ENCODE results near the gene NPBWR2.

Gene NPBWR2

DNA sequence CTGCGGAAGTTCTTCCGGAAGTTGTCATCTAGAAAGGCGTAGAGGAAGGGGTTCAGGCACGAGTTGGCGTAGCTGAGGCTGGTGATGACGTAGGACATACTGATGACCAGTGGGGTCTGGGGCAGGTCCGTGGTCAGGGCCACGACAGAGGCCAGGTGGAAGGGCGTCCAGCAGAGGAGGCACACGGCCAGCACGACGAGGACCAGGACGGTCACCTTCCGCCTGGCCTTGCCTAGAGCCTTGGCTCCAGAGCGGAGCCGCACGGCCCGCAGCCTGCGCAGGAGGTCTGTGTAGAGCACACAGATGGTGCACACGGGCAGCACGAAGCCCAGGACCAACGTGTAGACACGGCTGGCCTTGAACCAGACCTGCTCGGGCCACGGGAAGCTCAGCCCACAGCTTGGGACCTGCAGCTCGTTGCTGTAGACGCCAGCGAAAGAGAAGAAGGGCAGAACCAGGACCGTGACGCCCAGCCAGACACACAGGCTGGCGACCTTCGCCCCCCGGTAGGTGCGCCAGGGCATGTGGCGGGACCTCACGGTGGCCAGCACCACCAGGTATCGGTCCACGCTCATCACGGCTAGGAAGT, 1.4 kb downstream of the NPBWR2 start:
- in situ Hi-C loops (cut with MboI; ENCODE audit: low sequenced_read_pairs), result no loop called here

DNA sequence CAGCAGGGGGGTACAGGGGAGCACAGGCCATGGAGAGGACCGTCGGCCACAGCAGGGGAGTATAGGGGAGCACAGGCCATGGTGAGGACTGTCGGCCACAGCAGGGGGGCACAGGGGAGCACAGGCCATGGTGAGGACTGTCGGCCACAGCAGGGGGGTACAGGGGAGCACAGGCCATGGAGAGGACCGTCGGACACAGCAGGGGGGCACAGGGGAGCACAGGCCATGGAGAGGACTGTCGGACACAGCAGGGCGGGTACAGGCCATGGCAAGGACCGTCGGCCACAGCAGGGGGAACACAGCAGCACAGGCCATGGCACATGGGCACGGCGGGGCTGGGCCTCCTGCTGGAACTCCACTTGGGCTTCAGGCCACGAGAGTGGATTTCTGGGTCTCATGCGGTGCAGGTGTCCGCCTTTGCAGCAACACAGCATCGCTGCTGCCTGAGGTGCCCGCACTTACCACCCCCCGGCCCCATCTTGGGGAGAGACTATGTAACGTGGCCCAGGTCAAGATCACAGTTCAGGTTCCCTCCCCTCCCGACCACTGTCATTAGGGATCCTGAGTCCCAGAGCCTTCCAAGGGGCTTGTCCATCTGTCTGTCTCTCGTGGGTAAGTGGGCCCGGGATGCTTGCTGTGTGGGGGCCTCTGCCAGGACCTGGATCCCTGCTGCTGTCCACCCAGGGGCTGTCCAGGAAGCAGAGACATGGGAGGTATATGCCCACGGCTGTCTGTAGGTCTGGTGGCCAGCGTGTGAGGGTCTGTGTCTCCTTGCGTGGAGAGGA, 2.5 kb downstream of the NPBWR2 start:
- in situ Hi-C loops (cut with MboI; ENCODE audit: low sequenced_read_pairs), result no loop called here

DNA sequence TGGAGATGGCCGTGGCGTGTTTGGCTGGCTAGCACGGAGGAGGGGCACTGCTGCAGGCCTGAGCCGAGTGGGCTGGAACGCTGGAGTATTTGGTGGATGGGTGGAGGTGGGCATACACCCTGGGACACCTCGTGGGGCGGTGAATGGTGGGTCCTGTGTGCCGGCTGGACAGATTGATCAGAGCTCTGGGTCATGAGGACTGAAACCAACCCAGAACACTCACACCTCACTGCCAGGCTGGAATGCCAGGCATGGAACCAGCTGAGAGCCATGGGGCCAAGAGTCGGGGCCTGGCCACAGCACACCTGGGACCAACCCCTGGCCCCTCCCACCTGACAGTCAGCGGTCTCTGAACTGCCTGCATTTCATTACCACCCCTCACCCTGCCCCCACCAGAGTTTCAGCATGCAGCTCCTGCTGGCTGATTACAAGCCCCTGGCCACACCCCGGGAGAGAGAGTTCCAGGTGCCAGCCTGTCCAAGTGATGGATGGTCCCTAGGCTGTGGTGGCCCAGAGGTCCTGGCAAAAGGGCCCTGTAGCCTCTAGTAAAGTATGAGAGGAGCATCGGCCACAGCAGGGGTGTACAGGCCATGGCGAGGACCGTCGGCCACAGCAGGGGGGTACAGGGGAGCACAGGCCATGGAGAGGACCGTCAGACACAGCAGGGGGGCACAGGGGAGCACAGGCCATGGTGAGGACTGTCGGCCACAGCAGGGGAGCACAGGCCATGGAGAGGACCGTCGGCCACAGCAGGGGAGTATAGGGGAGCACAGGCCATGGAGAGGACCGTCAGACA, 3.3 kb downstream of the NPBWR2 start:
- in situ Hi-C loops (cut with MboI; ENCODE audit: low sequenced_read_pairs), result no loop called here

DNA sequence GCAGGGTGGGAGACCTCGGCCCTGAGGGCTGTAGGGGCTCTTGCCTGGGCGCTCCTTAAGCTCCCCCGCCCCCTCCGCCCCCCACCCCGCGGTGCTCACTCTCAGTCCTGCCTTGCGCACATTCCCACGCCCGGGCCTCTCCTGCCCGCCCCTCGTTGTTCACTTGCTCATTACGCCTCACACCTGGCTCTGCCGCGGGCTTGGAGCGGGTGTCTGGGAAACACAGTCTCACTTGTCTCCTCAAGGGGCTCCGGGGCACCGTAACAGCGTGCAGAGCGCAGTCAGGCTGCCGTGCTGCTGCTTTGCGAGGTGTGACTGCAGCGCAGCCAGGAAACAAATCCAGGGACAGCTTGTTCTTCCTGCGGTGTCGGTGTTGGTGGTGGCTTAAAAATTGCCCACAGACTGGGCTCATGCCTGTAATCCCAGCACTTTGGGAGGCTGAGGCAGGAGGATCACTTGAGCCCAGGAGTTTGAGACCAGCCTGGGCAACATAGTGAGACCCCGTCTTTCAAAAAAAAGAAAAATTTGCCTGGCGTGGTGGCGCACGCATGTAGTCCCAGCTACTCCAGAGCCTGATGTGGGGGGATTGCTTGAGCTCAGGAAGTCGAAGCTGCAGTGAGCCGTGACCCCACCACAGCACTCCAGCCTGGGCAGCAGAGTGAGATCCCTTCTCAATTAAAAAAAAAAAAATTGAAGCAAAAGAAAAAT, 4.6 kb downstream of the NPBWR2 start:
- in situ Hi-C loops (cut with MboI; ENCODE audit: low sequenced_read_pairs), result no loop called here

DNA sequence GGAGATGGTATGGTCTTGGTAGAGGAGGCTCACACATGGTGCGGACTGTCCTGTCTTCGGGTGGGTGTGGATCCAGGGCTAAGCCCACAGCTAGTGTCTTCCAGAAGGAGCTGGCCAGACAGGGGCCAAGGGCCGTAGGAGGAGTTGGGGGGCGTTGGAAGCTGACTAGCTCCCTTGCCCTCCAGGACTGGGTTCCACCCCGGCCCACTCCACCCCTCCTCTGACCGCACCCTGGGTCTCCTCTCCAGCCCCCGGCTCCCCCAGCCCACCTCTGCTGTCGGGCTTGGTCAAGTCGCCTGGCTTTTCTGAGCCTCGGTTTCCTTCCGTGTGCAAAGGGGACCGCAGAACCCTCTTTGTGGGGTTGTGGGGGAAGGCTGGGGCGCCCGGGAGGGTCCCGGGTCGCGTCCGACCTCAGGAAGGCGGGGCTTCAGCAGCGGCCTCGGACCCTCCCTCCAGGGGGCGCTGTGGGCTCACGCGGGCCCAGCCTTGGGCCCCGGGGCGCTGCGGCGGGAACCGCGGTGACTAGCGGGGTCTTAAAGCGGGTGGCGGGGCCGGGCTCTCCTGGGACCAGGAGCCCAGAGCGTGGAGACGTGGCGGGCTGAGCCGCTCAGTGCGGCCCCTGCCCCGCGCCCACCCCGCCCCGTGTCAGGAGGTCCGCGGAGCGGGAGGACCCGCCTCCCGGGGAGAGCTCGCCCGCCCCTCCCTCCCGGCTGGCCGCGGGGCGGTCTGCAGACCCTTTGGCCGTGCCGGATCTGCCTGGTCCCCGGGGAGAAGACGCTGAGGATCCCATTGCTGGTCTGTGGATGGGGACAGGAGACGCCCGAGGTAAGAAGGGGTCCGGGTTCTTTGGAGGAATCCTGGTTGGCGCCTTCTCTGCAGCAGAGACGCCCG, 5.4 kb downstream of the NPBWR2 start:
- in situ Hi-C loops (cut with MboI; ENCODE audit: low sequenced_read_pairs), result no loop called here

DNA sequence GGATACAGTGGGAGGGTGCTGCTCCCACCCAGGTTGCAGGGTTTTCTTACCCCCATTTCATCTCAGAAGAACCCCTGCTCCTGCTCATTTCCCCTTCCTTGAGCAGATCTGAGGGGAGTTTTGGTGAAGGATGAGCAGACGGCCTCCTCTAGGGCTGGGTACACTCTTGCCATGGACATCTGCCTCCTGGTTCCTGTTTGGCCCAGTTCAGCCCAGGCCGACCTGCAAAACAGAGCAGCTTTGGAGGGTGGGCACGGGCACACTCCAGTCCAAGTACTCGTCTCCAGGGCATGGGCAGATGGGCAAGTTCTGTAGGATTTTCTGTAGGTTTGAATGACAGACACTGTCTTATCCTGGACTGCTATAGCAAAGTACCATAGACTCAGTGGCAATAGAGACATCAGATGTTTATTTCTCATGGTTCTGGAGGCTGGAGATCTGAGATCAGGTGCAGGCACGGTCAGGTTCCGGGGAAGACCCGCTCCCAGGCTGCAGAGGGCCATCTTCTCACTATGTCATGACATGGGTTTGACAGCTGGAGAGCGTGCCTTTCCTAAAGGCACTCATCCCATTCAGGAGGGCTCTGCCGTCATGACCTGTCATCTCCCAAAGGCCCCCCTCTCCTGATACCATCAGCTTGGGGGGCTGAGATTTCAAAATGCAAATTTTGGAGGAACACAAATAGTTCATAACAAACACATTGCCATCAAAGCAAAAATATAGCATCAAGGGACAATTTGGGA, 6.2 kb downstream of the NPBWR2 start:
- in situ Hi-C loops (cut with MboI; ENCODE audit: low sequenced_read_pairs), result no loop called here

DNA sequence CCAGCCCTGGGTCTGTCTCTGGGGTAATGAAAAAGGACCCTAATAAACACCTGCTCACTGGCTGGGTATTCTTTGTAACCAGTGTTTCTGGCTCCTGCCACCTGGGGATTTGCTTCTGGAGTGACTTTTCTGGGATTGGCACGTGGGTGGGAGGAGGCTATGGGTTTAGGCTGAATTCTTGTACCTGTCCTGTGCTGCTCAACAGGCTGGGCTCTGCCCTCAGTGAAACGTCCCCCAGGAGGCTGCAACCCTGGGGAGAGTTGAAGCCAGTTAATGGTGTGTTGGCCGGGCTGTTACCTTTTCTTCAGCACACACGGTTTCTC, 6.8 kb downstream of the NPBWR2 start:
- in situ Hi-C loops (cut with MboI; ENCODE audit: low sequenced_read_pairs), result no loop called here

DNA sequence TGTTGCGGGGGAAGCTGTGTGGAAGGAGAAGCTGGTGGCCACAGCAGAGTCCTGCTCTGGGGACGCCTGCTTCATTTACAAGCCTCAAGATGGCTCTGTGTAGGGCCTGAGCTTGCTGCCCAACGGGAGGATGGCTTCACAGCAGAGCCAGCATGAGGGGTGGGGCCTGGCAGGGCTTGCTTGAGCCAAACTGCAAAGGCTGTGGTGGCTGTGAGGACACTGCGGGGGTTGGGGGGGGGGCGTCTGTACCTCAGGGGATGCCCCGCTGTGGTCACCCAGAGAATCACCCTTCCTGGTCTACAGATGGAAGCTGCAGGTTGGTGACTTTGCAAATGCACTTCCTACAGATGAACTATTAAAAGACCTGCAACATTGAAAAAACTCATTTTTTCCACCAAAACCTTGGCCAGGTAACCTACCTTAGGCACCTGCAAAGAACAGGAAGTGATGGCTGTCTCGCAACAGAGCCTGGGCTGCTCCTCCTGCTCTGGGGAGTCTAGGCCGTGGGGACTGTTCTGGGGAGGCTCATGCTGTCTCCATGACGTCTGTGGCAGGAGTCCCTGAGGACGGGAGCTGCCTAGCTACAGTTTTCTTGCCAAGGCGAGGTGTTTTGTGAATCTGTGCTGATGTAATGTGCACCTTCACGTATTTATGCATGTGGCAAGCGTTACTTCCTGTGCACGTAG, 7.3 kb downstream of the NPBWR2 start:
- in situ Hi-C loops (cut with MboI; ENCODE audit: low sequenced_read_pairs), result no loop called here

DNA sequence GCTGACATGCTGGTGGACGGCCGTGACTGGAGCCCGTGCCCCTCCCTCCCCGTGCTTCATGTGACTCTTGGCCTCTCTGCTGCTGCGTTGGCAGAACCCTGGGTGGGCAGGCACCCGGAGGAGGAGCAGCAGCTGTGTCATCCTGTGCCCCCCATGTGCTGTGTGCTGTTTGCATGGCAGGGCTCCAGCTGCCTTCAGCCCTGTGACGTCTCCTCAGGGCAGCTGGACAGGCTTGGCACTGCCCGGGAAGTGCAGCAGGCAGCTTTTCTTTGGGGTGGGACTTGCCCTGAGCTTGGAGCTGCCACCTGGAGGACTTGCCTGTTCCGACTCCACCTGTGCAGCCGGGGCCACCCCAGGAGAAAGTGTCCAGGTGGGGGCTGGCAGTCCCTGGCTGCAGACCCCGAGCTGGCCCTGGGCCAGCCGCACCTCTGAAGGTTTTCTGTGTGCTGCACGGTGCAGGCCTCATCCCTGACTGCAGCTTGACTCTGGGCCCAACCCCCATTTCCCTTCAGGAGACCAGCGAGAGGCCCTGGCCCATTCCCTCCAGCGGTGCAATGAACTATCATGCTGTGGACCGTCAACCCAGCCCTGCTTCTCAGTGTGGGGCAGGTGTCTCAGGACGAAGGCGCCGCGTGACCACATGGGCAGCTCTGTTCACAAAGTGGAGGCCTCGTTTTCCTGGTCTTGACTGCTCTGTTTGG, 8.1 kb downstream of the NPBWR2 start:
- in situ Hi-C loops (cut with MboI; ENCODE audit: low sequenced_read_pairs), result no loop called here

DNA sequence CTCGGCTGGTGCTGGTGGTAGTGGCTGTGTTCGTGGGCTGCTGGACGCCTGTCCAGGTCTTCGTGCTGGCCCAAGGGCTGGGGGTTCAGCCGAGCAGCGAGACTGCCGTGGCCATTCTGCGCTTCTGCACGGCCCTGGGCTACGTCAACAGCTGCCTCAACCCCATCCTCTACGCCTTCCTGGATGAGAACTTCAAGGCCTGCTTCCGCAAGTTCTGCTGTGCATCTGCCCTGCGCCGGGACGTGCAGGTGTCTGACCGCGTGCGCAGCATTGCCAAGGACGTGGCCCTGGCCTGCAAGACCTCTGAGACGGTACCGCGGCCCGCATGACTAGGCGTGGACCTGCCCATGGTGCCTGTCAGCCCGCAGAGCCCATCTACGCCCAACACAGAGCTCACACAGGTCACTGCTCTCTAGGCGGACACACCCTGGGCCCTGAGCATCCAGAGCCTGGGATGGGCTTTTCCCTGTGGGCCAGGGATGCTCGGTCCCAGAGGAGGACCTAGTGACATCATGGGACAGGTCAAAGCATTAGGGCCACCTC, 8.8 kb downstream of the NPBWR2 start:
- in situ Hi-C loops (cut with MboI; ENCODE audit: low sequenced_read_pairs), result no loop called here

DNA sequence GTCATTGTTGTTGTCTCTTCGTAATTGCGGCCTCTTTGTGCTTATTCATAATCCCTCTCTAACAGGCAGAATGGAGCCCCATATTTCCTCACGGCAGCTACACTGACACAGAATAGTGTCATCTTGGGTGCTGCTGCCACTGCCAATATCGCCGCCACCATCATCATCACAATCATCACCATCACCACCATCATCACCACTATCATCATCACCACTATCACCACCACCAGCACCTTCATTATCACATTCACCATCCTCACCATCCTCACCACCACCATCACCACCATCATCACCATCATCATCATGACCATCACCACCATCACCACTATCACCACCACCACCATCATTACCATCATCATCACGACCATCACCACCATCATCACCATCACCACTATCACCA, 10.8 kb downstream of the NPBWR2 start:
- in situ Hi-C loops (cut with MboI; ENCODE audit: low sequenced_read_pairs), result no loop called here

DNA sequence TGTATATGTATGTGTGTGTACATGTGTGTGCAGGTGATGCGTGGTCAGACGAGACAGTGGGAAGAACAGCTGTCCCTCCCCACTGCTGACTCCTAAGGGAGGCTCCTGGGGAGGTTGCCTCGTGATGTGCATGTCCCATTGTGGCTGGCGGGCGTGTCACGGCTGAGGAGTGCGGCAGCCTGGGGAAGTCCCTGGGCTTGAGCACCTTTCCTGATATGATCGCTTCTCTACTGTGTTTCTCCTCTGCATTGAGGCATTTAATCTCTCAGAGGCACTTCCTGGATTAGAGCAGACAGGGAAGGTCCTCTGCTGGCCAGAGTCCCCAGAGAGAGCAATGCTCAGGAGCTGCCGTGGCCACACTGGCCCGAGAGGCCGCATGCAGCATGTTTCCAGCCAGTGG, 11.4 kb downstream of the NPBWR2 start:
- in situ Hi-C loops (cut with MboI; ENCODE audit: low sequenced_read_pairs), result no loop called here

DNA sequence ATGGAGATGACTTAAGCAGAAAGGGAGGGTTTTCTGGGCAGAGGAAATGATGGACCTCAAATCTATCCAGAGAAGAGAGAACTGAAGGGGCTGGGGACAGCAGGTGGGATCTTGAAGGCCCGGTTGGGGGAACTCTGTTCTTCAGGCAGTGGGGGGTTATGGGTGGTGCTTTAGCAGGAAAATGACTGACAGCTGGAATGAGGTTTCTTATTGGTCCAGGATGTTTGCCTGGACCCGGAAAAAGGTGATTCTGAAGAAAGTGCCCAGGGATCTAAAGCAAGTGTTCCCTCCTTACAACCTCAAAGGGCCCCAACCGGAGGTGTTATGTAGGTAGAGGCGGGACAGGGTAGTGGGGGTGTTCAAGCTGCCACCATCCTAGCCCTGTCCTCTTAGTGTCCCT, 11.9 kb downstream of the NPBWR2 start:
- in situ Hi-C loops (cut with MboI; ENCODE audit: low sequenced_read_pairs), result no loop called here

DNA sequence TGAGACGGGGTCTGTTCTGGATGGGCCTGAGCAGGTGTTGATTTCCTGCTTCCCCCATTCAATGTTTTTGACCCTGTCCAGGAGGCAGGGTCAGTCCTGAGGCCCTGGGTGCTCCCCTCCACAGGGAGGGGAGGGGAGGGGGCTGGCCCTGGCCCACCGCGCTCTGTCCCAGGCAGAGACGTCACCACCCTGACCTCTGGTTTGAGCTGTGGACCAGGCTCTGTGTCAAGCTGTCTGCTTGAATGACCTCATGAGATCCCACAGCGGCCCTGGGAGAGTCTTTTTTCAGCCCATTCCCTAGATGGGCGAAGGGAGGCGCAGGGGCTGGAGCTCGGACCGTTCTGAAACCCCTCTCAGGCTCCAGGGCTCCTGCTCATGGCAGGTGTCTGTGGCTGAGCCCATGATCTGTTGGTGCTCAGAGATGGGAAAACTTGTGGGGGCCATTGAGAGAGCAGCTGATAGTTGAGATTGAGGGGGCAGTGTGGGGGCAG, 14.3 kb downstream of the NPBWR2 start:
- in situ Hi-C loops (cut with MboI; ENCODE audit: low sequenced_read_pairs), result no loop called here

DNA sequence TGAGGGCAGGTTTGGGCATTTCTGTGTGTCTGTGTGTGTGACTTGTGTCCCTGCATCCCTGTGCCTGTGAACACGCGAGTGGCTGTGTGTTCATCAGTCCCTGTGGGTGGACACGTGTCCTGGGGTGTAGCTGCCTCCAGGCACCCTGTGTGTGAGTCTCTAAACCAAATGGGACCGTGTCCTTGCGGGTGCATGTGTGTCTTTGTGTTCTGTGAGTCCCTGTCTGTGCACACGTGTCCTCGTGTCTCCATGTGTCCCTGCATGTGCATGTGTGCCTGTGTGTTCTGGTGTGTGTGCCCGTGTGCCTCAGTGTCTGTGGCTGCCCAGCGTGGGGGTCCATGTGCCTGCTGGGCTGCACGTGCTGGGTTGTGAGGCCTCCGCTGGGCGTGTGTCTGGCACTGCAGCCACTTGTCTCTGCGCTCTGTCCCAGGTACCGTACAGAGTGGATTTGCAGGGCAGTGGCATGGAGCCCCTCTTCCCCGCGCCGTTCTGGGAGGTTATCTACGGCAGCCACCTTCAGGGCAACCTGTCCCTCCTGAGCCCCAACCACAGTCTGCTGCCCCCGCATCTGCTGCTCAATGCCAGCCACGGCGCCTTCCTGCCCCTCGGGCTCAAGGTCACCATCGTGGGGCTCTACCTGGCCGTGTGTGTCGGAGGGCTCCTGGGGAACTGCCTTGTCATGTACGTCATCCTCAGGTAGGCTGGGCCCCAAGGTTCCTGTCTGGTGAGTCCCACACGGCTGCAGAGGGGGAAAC, 14.9 kb downstream of the NPBWR2 start:
- in situ Hi-C loops (cut with MboI; ENCODE audit: low sequenced_read_pairs), result no loop called here

DNA sequence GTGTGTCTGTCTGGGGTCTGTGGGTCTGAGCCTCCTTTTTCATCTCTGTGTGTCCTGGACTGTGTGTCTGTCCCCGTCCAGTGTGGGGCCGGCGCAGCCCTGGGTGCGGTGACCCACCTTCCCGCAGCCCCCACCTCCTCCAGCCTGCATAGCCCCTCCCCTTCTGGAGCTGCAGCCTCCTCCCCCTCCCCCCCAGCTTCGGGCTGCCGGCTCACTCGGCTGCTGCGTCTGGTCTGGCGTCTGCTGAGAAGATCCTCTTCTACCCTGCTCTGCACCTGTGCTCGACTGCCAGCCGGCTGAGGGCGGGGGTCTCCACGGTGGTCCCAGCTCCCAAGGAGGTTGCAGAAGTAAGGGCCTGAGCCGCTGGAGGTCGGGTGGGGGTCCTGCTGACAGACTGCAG, 15.6 kb downstream of the NPBWR2 start:
- in situ Hi-C loops (cut with MboI; ENCODE audit: low sequenced_read_pairs), result no loop called here

DNA sequence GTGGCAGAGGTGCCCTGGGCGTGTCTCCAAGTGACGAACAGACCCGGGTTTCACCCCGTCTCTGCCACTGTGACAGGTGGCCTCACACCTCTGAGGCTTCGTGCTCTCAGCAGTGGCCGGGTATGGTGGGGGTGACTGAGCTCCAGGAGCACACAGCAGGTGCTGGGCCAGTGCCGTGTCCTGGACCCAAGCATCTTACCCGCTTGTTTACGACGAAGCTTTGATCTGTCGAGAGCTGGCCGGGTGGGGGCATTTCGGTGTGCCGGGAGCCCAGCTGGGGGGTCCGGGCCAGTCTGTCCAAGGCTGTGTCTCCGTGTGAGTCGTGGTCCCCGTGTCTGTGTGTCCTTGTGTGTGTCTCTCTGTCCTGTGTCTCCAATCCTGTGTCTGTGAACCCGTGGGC, 16.0 kb downstream of the NPBWR2 start:
- in situ Hi-C loops (cut with MboI; ENCODE audit: low sequenced_read_pairs), result no loop called here

DNA sequence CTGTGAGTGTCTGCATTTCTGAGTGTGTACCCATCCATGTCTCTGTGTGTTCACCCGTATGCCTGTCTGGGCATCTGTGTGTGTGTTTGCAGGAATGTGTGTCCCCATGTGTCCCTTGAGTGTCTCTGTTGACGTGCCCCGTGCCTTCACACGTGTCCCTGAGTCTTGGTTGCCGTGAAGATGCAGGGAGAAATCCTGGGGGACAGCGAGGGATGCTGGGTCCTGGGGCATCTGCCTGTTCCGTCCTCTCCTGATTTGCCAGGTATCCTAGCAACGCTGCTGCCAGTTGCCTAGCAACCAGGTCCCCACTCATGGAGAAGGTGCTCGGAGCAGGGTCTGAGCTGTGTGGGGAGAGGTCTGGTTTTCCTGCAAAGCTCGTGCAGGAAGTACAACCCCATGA, 17.2 kb downstream of the NPBWR2 start:
- in situ Hi-C loops (cut with MboI; ENCODE audit: low sequenced_read_pairs), result no loop called here

Data from hTERT RPE-1 (cell line).